ENCODE data around the gene MSH4. TPM values are rescaled to one million over a fixed set of nuclear protein-coding genes. Genes with fewer than 3 reads are reported as not detected.
A peak's percentile ranks its signal among the peaks of the same experiment; 100 is the strongest.
"Not testable (repeated sequence)": the region's sequence is repeated elsewhere in the genome, so short reads cannot be mapped to it uniquely, and the experiment has no call there.

The MSH4 gene
- total RNA-seq, 1 donor from 2014 or later = 0.34 TPM

- H3K4me2 ChIP-seq (ENCODE audit: low read length) = no peak overlapping the region
- H3K9me3 Mint-ChIP-seq (ENCODE audit: unreplicated experiment) = no peaks in the 10 kb centered on the region
- no peak overlapping the region for H2AFZ ChIP-seq (ENCODE audit: low read depth, low read length)
- H3K4me1 Mint-ChIP-seq (ENCODE audit: low read depth, unreplicated experiment) = no peaks in the 10 kb centered on the region
- DNase-seq (ENCODE audit: low read depth) (no peak), FAIRE-seq (no peak)
- H3K4me3 ChIP-seq (ENCODE audit: insufficient read depth, low read depth, low read length) = no peak overlapping the region
- no peaks in the 10 kb centered on the region for H3K9me3 ChIP-seq (ENCODE audit: insufficient read depth, low read depth, low read length)
- no peak for TF ChIP-seq CTCF (IDR thresholded peaks at IDR 0.05; ENCODE audit: insufficient read depth, low read depth, low read length)
- no peak for TF ChIP-seq EZH2 (IDR thresholded peaks at IDR 0.05; ENCODE audit: insufficient read depth, low read length)
- H3K36me3 Mint-ChIP-seq (ENCODE audit: low read depth, unreplicated experiment) = no peaks in the 10 kb centered on the region
- no peaks in the 10 kb centered on the region for H3K27me3 Mint-ChIP-seq (ENCODE audit: low read depth, unreplicated experiment)
- no peaks in the 10 kb centered on the region for H3K79me2 ChIP-seq (ENCODE audit: insufficient read depth, low read length)
- no peak overlapping the region for H3K27ac ChIP-seq (ENCODE audit: low read depth, low read length)
- no peak overlapping the region for H3K4me3 Mint-ChIP-seq (ENCODE audit: unreplicated experiment)
- no peak overlapping the region for H3K27ac Mint-ChIP-seq (ENCODE audit: unreplicated experiment)
- H3K9ac ChIP-seq (ENCODE audit: low read length) = no peak overlapping the region
- H3K36me3 ChIP-seq (ENCODE audit: insufficient read depth, low read length) = no peaks in the 10 kb centered on the region
- no peaks in the 10 kb centered on the region for H3K27me3 ChIP-seq (ENCODE audit: insufficient read depth, low read length)
- H3K4me1 ChIP-seq (ENCODE audit: insufficient read depth, low read length) = no peaks in the 10 kb centered on the region
- H4K20me1 ChIP-seq (ENCODE audit: insufficient read depth, low read length) = no peaks in the 10 kb centered on the region
Measured at GRCh38 chr1:75922698-75923097, 126.0 kb downstream of the MSH4 start.

- no peak within 1 kb of the TSS for H3K27ac Mint-ChIP-seq (ENCODE audit: unreplicated experiment)
- H3K36me3 Mint-ChIP-seq (ENCODE audit: low read depth, unreplicated experiment) = no peaks in the 10 kb centered on the region
- no peak within 1 kb of the TSS for H3K4me3 Mint-ChIP-seq (ENCODE audit: unreplicated experiment)
- no peak within 1 kb of the TSS for H3K4me3 ChIP-seq (ENCODE audit: insufficient read depth, low read depth, low read length)
- H3K27ac ChIP-seq (ENCODE audit: low read depth, low read length) = no peak within 1 kb of the TSS
- H3K27me3 ChIP-seq (ENCODE audit: insufficient read depth, low read length) = no peaks in the 10 kb centered on the region
- DNase-seq (ENCODE audit: low read depth) = no peak
- no peak for FAIRE-seq
- H3K4me1 Mint-ChIP-seq (ENCODE audit: low read depth, unreplicated experiment) = no peaks in the 10 kb centered on the region
- H3K27me3 Mint-ChIP-seq (ENCODE audit: low read depth, unreplicated experiment) = no peaks in the 10 kb centered on the region
- no peaks in the 10 kb centered on the region for H3K79me2 ChIP-seq (ENCODE audit: insufficient read depth, low read length)
- H2AFZ ChIP-seq (ENCODE audit: low read depth, low read length) = no peak within 1 kb of the TSS
- H3K36me3 ChIP-seq (ENCODE audit: insufficient read depth, low read length) = no peaks in the 10 kb centered on the region
- H3K4me1 ChIP-seq (ENCODE audit: insufficient read depth, low read length) = no peaks in the 10 kb centered on the region
- H3K9me3 ChIP-seq (ENCODE audit: insufficient read depth, low read depth, low read length) = no peaks in the 10 kb centered on the region
- no peaks in the 10 kb centered on the region for H3K9me3 Mint-ChIP-seq (ENCODE audit: unreplicated experiment)
- H3K4me2 ChIP-seq (ENCODE audit: low read length) = no peak within 1 kb of the TSS
- TF ChIP-seq CTCF (IDR thresholded peaks at IDR 0.05; ENCODE audit: insufficient read depth, low read depth, low read length) = no peak
- TF ChIP-seq EZH2 (IDR thresholded peaks at IDR 0.05; ENCODE audit: insufficient read depth, low read length) = no peak
- H3K9ac ChIP-seq (ENCODE audit: low read length) = no peak within 1 kb of the TSS
- H4K20me1 ChIP-seq (ENCODE audit: insufficient read depth, low read length) = no peaks in the 10 kb centered on the region
Measured at GRCh38 chr1:75932304-75932703, 135.6 kb downstream of the MSH4 start, which contains the start of gene ASB17. Gene ASB17, minus strand, starts transcription at chr1:75932404. Its CDS starts 113 bp downstream, at chr1:75932291.

GRCh38 chr1:75937034-75937433 lies 140.4 kb downstream of the MSH4 start:
- Histone ChIP-seq H4K20me1 (ENCODE audit: insufficient read depth, low read length) (no peaks in the 10 kb centered on the region), H3K79me2 (ENCODE audit: insufficient read depth, low read length) (no peaks in the 10 kb centered on the region), H3K27ac (ENCODE audit: low read depth, low read length) (no peak overlapping the region), H3K36me3 (ENCODE audit: insufficient read depth, low read length) (no peaks in the 10 kb centered on the region), H3K9ac (ENCODE audit: low read length) (no peak overlapping the region), H3K4me3 (ENCODE audit: insufficient read depth, low read depth, low read length) (no peak overlapping the region), H3K27me3 (ENCODE audit: insufficient read depth, low read length) (no peaks in the 10 kb centered on the region), H3K9me3 (ENCODE audit: insufficient read depth, low read depth, low read length) (no peaks in the 10 kb centered on the region), H2AFZ (ENCODE audit: low read depth, low read length) (no peak overlapping the region), H3K4me1 (ENCODE audit: insufficient read depth, low read length) (no peaks in the 10 kb centered on the region), H3K4me2 (ENCODE audit: low read length) (no peak overlapping the region)
- no peak overlapping the region for H3K4me3 Mint-ChIP-seq (ENCODE audit: unreplicated experiment)
- no peaks in the 10 kb centered on the region for H3K4me1 Mint-ChIP-seq (ENCODE audit: low read depth, unreplicated experiment)
- H3K27ac Mint-ChIP-seq (ENCODE audit: unreplicated experiment) = no peak overlapping the region
- no peaks in the 10 kb centered on the region for H3K36me3 Mint-ChIP-seq (ENCODE audit: low read depth, unreplicated experiment)
- H3K27me3 Mint-ChIP-seq (ENCODE audit: low read depth, unreplicated experiment) = no peaks in the 10 kb centered on the region
- no peak for FAIRE-seq
- TF ChIP-seq CTCF (IDR thresholded peaks at IDR 0.05; ENCODE audit: insufficient read depth, low read depth, low read length) (no peak), EZH2 (IDR thresholded peaks at IDR 0.05; ENCODE audit: insufficient read depth, low read length) (no peak)
- peaks cover 4% of the 10 kb centered on the region for H3K9me3 Mint-ChIP-seq (ENCODE audit: unreplicated experiment)
- DNase-seq (ENCODE audit: low read depth) = peak; percentile 25

- not testable (repeated sequence) for H4K20me1 ChIP-seq (ENCODE audit: insufficient read depth, low read length); H3K4me1 Mint-ChIP-seq (ENCODE audit: low read depth, unreplicated experiment); H3K4me1 ChIP-seq (ENCODE audit: insufficient read depth, low read length); H3K27ac Mint-ChIP-seq (ENCODE audit: unreplicated experiment); DNase-seq (ENCODE audit: low read depth); H3K36me3 ChIP-seq (ENCODE audit: insufficient read depth, low read length); H3K9ac ChIP-seq (ENCODE audit: low read length); H3K4me2 ChIP-seq (ENCODE audit: low read length); H3K9me3 ChIP-seq (ENCODE audit: insufficient read depth, low read depth, low read length); H2AFZ ChIP-seq (ENCODE audit: low read depth, low read length); H3K79me2 ChIP-seq (ENCODE audit: insufficient read depth, low read length); H3K9me3 Mint-ChIP-seq (ENCODE audit: unreplicated experiment); H3K36me3 Mint-ChIP-seq (ENCODE audit: low read depth, unreplicated experiment); H3K27me3 ChIP-seq (ENCODE audit: insufficient read depth, low read length); H3K4me3 ChIP-seq (ENCODE audit: insufficient read depth, low read depth, low read length); FAIRE-seq; H3K27ac ChIP-seq (ENCODE audit: low read depth, low read length); H3K4me3 Mint-ChIP-seq (ENCODE audit: unreplicated experiment); H3K27me3 Mint-ChIP-seq (ENCODE audit: low read depth, unreplicated experiment)
Measured at GRCh38 chr1:75943037-75943436, 146.4 kb downstream of the MSH4 start.
